ENCODE measurements around the gene WIF1.

- no peak for TF ChIP-seq POLR2A (IDR thresholded peaks at IDR 0.05; ENCODE audit: low read depth, low read length)
- TF ChIP-seq RCOR1 (conservative IDR thresholded peaks at IDR 0.05; ENCODE audit: low read depth, low read length) = no peak
- no peak for TF ChIP-seq EZH2 (IDR thresholded peaks at IDR 0.05; ENCODE audit: borderline replicate concordance, control insufficient read depth, low read depth, low read length)
- no peak for TF ChIP-seq TBL1XR1 (IDR thresholded peaks at IDR 0.05; ENCODE audit: low read depth, low read length)
- TF ChIP-seq TCF7 (IDR thresholded peaks at IDR 0.05; ENCODE audit: borderline replicate concordance) = no peak
- TF ChIP-seq EP300 (IDR thresholded peaks at IDR 0.05; ENCODE audit: borderline replicate concordance in 1 of 2, control insufficient read depth in 1 of 2, low read depth in 2 of 2, low read length in 2 of 2) = no peak
- no peak for TF ChIP-seq SUZ12 (IDR thresholded peaks at IDR 0.05; ENCODE audit: unreplicated experiment)
- no peak for TF ChIP-seq CTCF (IDR thresholded peaks at IDR 0.05 in 2 of 3, conservative IDR thresholded peaks at IDR 0.05 in 1 of 3; ENCODE audit: control insufficient read depth in 2 of 3, extremely low read depth in 1 of 3, insufficient read depth in 1 of 3, low read depth in 3 of 3, low read length in 3 of 3)
- TF ChIP-seq JUND (IDR thresholded peaks at IDR 0.05; ENCODE audit: low read depth, low read length) = no peak
- TF ChIP-seq USF2 (IDR thresholded peaks at IDR 0.05; ENCODE audit: borderline replicate concordance, low read depth, low read length) = no peak
- TF ChIP-seq SMC3 (IDR thresholded peaks at IDR 0.05; ENCODE audit: borderline replicate concordance, low read length) = no peak
Measured at GRCh38 chr12:65152596-65152995, 31.5 kb upstream of the WIF1 start.
